Lower leg skin (tissue), 3 donors: ENCODE results near the gene HARBI1.

Experiments
- CTCF ChIP-seq, 3 donors: fragments of 450-650 bp; IDR thresholded peaks; one replicate each; pipeline ENCODE4 v1.5.1; 2016; ENCODE audit warnings: antibody characterized with exemption in 3 of 3, mild to moderate bottlenecking in 3 of 3, moderate library complexity in 2 of 3
- POLR2A ChIP-seq, 2 donors: fragments of 450-650 bp; IDR thresholded peaks; one replicate each; pipeline ENCODE4 v1.6.1; 2016 to 2017; ENCODE audit warnings: antibody characterized with exemption in 2 of 2, mild to moderate bottlenecking in 1 of 2, moderate library complexity in 1 of 2

GRCh38 chr11:46604796-46605195, 12.2 kb downstream of the HARBI1 start:
- TF ChIP-seq CTCF (IDR thresholded peaks at IDR 0.05), result no peak
- no peak for TF ChIP-seq POLR2A (IDR thresholded peaks at IDR 0.05)
